Measurements from ENCODE around the gene ANTXRL. TPM values are rescaled to one million over a fixed set of nuclear protein-coding genes. Genes with fewer than 3 reads are reported as not detected.
A peak's percentile ranks its signal among the peaks of the same experiment; 100 is the strongest.

Gene ANTXRL
- total and polyA plus RNA-seq, 2 of the 8 experiments (the other 6 are each of a cell fraction or from before 2014, with no cell fraction given): not detected

GRCh38 chr10:46307281-46308112, 20.7 kb downstream of the ANTXRL start:
- Histone ChIP-seq H4K20me1 (replicated peaks in 1 of 2; ENCODE audit: control insufficient read depth in 1 of 2, insufficient read depth in 2 of 2, low read length in 2 of 2) (no peaks in the 10 kb centered on the region), H3K4me1 (replicated peaks in 1 of 4; ENCODE audit: control insufficient read depth in 3 of 4, insufficient read depth in 4 of 4, low read length in 3 of 4) (no peaks in the 10 kb centered on the region; a peak in 1 of 7 replicates), H4K91ac (replicated peaks; ENCODE audit: insufficient read length, low read length) (no peak overlapping the region), H3K9me3 (ENCODE audit: insufficient read depth in 2 of 2, low read depth in 1 of 2, low read length in 1 of 2) (no peaks in the 10 kb centered on the region), H3K14ac (ENCODE audit: insufficient read length) (no peak overlapping the region), H2BK12ac (ENCODE audit: low read depth, low read length) (no peak overlapping the region; the same call in 1 of the 2 replicates), H3K9ac (replicated peaks in 1 of 4; ENCODE audit: extremely low read depth in 1 of 4, low read depth in 3 of 4, low read length in 3 of 4) (no peak overlapping the region), H2BK20ac (ENCODE audit: low read length) (no peak overlapping the region), H2BK5ac (ENCODE audit: low read depth, low read length) (no peak overlapping the region), H3K27ac (ENCODE audit: low read depth, low read length) (no peak overlapping the region), H3K36me3 (ENCODE audit: control insufficient read depth in 2 of 4, insufficient read depth in 4 of 4, low read length in 3 of 4) (no peaks in the 10 kb centered on the region), H4K8ac (ENCODE audit: extremely low read depth, insufficient read depth, low read length) (peak overlapping the region; percentile 72), H4K5ac (ENCODE audit: insufficient read length, low read depth, low read length) (no peak overlapping the region), H3K4me3 (ENCODE audit: extremely low read depth in 1 of 4, insufficient read depth in 2 of 4, low read depth in 3 of 4, low read length in 4 of 4) (no peak overlapping the region), H3K4ac (replicated peaks; ENCODE audit: insufficient read length, low read depth, low read length) (no peak overlapping the region), H3K27me3 (replicated peaks in 1 of 4; ENCODE audit: control insufficient read depth in 3 of 4, extremely low read depth in 1 of 4, insufficient read depth in 3 of 4, low read length in 3 of 4) (no peaks in the 10 kb centered on the region; a peak in 1 of 7 replicates), H3K18ac (ENCODE audit: extremely low read depth, low read length) (no peak overlapping the region), H3K23ac (ENCODE audit: insufficient read length) (no peak overlapping the region), H3K56ac (replicated peaks; ENCODE audit: insufficient read length, low read depth, low read length) (no peak overlapping the region), H3K4me2 (ENCODE audit: insufficient read depth in 1 of 2, low read depth in 2 of 2, low read length in 2 of 2) (no peak overlapping the region), H2AFZ (ENCODE audit: low read length) (no peak overlapping the region), H2BK15ac (ENCODE audit: low read length) (no peak overlapping the region), H2BK120ac (replicated peaks; ENCODE audit: low read depth, low read length) (no peak overlapping the region), H3K79me1 (ENCODE audit: low read depth, low read length) (no peaks in the 10 kb centered on the region), H3K79me2 (ENCODE audit: control insufficient read depth in 1 of 2, insufficient read depth in 2 of 2, low read length in 2 of 2) (no peaks in the 10 kb centered on the region), H3K23me2 (ENCODE audit: low read depth, low read length) (no peaks in the 10 kb centered on the region), H2AK5ac (ENCODE audit: low read depth, low read length) (no peak overlapping the region)
- no peak for FAIRE-seq
- ChIA-PET CTCF (ENCODE audit: partially characterized antibody) (interaction anchor here (0.9 to 1.9 kb wide), 3 partner anchors 10 to 11 kb away, joined by 3 to 5 read pairs (median 3); no protein-coding TSS in a partner anchor), POLR2A (ENCODE audit: partially characterized antibody) (no interaction called here)
- DNase-seq (ENCODE audit: low read depth in 1 of 2, low spot score in 2 of 2): no peak
- WGBS, 2 experiments (ENCODE audit: extremely low coverage in 1 of 2, insufficient coverage in 1 of 2, insufficient read length in 1 of 2, insufficient replicate concordance in 2 of 2, low coverage in 1 of 2, low lambda C conversion rate in 2 of 2, missing lambda C conversion rate in 1 of 2): 90% methylated on average over 10 of the region's 10 CpGs; no CpG with 5 or more reads in 1 of the 2 experiments
- TF ChIP-seq CREB1 (IDR thresholded peaks at IDR 0.05): no peak
- TF ChIP-seq NRF1 (IDR thresholded peaks at IDR 0.05; ENCODE audit: low read depth, low read length): no peak
- TF ChIP-seq SRF (IDR thresholded peaks at IDR 0.05; ENCODE audit: low read depth, low read length): no peak
- TF ChIP-seq, protein P1, sequence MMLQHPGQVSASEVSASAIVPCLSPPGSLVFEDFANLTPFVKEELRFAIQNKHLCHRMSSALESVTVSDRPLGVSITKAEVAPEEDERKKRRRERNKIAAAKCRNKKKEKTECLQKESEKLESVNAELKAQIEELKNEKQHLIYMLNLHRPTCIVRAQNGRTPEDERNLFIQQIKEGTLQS (IDR thresholded peaks at IDR 0.05; ENCODE audit: insufficient read depth, low read depth, low read length): no peak
- no peak for TF ChIP-seq CBX5 (IDR thresholded peaks at IDR 0.05; ENCODE audit: low read depth, low read length)
- TF ChIP-seq TAF1 (IDR thresholded peaks at IDR 0.05; ENCODE audit: low read depth, low read length): no peak
- no peak for TF ChIP-seq EGR1 (IDR thresholded peaks at IDR 0.05; ENCODE audit: borderline replicate concordance, low read depth, low read length)
- TF ChIP-seq POLR2A (IDR thresholded peaks at IDR 0.05; ENCODE audit: control extremely low read depth in 1 of 2, low read depth in 2 of 2, low read length in 2 of 2): no peak
- no peak for TF ChIP-seq BACH1 (IDR thresholded peaks at IDR 0.05; ENCODE audit: low read length)
- TF ChIP-seq BCL11A (IDR thresholded peaks at IDR 0.05; ENCODE audit: low read depth in 2 of 2, low read length in 2 of 2): no peak
- no peak for TF ChIP-seq POU5F1 (IDR thresholded peaks at IDR 0.05; ENCODE audit: low read depth, low read length)
- TF ChIP-seq SIX5 (IDR thresholded peaks at IDR 0.05; ENCODE audit: low read depth, low read length): no peak
- TF ChIP-seq JUND (IDR thresholded peaks at IDR 0.05; ENCODE audit: low read length): no peak
- no peak for TF ChIP-seq EP300 (IDR thresholded peaks at IDR 0.05; ENCODE audit: borderline replicate concordance in 1 of 2, low read depth in 2 of 2, low read length in 2 of 2)

Data from H1 (cell line).